Uterus (tissue), 4 donors: ENCODE measurements around the gene PLCL1. TPM values are rescaled to one million over a fixed set of nuclear protein-coding genes. Genes with fewer than 3 reads are reported as not detected.

Experiments used
- DNase-seq, 2 donors: peaks; one replicate each; pipeline ENCODE4 v3.0.0-alpha.2; 2019 to 2020
- H3K27ac ChIP-seq, 2 donors: fragments of 200-600 bp; sonication (generic); 1 replicate in 1 of 2; 2 replicates in 1 of 2; pipeline ENCODE4 v1.5.1; 2016 to 2018
- H3K27me3 ChIP-seq, 2 donors: fragments of 200-600 bp; sonication (generic); one replicate each; pipeline ENCODE4 v1.5.1; 2018 to 2019; ENCODE audit warnings: control low read depth in 1 of 2
- H3K36me3 ChIP-seq, 2 donors: fragments of 200-600 bp; sonication (generic); one replicate each; pipeline ENCODE4 v1.5.1; 2019; ENCODE audit warnings: control low read depth in 1 of 2
- H3K4me1 ChIP-seq, 2 donors: fragments of 200-600 bp; sonication (generic); one replicate each; pipeline ENCODE4 v1.5.1; 2018 to 2019; ENCODE audit warnings: control low read depth in 1 of 2
- H3K4me3 ChIP-seq, 2 donors: fragments of 200-600 bp; sonication (generic); 1 replicate in 1 of 2; 2 replicates in 1 of 2; pipeline ENCODE4 v1.5.1; 2018 to 2019; ENCODE audit warnings: mild to moderate bottlenecking in 1 of 2
- H3K9me3 ChIP-seq, 2 donors: fragments of 200-600 bp; sonication (generic); one replicate each; pipeline ENCODE4 v1.5.1; 2019; ENCODE audit warnings: control low read depth in 1 of 2
- POLR2A ChIP-seq, 2 donors: fragments of 450-650 bp; IDR thresholded peaks; one replicate each; pipeline ENCODE4 v1.6.1; 2016; ENCODE audit warnings: antibody characterized with exemption in 2 of 2, mild to moderate bottlenecking in 1 of 2, moderate library complexity in 1 of 2
- intact Hi-C: fragments of 100-400 bp; cut with DNase I; formaldehyde crosslinking; loops from one replicate; pipeline ENCODE4 v1.15.1; 2023; ENCODE audit warnings: low total_unique reads
- total RNA-seq, 4 donors: library from RNA; depleted of rRNA in 3 of 4; stranded (reverse); fragments of >200 nt in 3 of 4; gene quantifications; one replicate each; pipeline versions ENCODE4 v1.1.0 to v1.2.4, GENCODE V29; 2014 to 2023
- TF ChIP-seq, protein P1 (sequence below), 4 experiments: fragments of 200-600 bp in 2 of 4; fragments of 450-650 bp in 2 of 4; sonication (generic) in 2 of 4; IDR thresholded peaks; one replicate each; pipeline ENCODE4 v1.5.1; 2016 to 2019; ENCODE audit warnings: antibody characterized with exemption in 4 of 4, mild to moderate bottlenecking in 2 of 4, moderate library complexity in 1 of 4
- donor health status: DM: yes; HTN: yes; CAD: no.

The PLCL1 gene
- total RNA-seq, 4 donors from 2014 or later = 7.3 to 32.5 (median 15.0) TPM

DNA sequence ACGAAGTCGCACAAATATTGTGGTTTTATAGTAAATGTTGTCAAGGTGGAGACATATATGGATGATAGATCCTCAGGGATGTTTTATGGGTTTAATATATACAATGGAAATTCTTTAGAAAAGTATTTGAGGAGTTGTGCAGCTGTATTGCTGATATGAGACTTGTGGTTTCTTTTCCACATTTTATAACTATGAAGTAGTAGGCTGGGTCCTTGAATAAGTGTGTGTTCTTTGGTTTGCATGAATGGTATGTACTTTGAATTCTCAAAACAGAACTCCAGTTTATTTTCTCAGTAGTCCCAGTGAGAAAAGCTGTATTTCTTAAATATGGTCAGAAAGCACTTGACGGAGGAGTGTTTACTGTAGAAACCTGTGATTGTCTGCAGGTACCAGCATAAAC lies 42.4 kb downstream of the PLCL1 start:
- Histone ChIP-seq H3K4me3 (no peak overlapping the region), H3K27ac (no peak overlapping the region), H3K9me3 (no peaks in the 10 kb centered on the region), H3K27me3 (no peaks in the 10 kb centered on the region), H3K4me1 (no peaks in the 10 kb centered on the region), H3K36me3 (no peaks in the 10 kb centered on the region)
- intact Hi-C loops = no loop called here
- no peak for TF ChIP-seq POLR2A (IDR thresholded peaks at IDR 0.05)
- TF ChIP-seq, protein P1, sequence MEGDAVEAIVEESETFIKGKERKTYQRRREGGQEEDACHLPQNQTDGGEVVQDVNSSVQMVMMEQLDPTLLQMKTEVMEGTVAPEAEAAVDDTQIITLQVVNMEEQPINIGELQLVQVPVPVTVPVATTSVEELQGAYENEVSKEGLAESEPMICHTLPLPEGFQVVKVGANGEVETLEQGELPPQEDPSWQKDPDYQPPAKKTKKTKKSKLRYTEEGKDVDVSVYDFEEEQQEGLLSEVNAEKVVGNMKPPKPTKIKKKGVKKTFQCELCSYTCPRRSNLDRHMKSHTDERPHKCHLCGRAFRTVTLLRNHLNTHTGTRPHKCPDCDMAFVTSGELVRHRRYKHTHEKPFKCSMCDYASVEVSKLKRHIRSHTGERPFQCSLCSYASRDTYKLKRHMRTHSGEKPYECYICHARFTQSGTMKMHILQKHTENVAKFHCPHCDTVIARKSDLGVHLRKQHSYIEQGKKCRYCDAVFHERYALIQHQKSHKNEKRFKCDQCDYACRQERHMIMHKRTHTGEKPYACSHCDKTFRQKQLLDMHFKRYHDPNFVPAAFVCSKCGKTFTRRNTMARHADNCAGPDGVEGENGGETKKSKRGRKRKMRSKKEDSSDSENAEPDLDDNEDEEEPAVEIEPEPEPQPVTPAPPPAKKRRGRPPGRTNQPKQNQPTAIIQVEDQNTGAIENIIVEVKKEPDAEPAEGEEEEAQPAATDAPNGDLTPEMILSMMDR (IDR thresholded peaks at IDR 0.05) = no peak
- no peak for DNase-seq

DNA sequence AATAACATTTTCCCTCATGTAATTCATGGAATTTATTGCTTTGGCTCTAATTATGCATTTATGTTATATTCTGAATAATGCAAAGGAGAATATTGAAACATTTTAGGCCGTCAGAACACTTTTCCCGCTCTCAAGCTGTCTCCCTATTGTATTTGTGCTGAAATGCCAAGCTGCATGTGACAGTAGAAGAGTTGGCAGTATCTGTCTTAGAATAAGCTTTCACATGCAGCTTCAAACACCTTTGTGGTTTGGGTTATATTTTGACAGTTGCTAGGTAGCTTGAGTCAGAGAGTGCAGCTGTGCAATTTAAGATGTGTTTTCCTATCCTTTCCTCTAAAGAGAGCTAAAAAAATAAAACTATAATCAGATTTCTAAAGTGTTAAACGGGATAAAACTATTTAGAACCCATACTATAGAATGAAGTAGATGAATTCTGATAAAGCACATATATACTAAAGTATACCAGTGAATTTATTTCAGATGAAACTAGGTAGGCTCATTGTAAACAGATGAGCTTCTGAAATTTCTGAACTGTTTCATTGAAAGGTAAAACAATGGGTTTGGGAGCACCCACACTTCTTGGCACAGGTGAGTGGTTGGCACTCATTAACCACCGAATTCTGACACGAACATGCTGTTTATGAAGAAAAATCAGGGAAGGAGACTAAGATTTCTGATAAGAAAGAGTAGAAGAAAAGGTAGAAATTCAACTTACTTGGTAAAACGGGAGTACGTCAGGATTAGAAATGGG lies 43.4 kb downstream of the PLCL1 start:
- TF ChIP-seq POLR2A (IDR thresholded peaks at IDR 0.05) = no peak
- TF ChIP-seq, protein P1 (IDR thresholded peaks at IDR 0.05) = no peak
- intact Hi-C loops = no loop called here
- H3K27ac ChIP-seq = no peak overlapping the region
- no peak for DNase-seq
- no peak overlapping the region for H3K4me3 ChIP-seq
- no peaks in the 10 kb centered on the region for H3K36me3 ChIP-seq
- H3K9me3 ChIP-seq = no peaks in the 10 kb centered on the region
- H3K4me1 ChIP-seq = no peaks in the 10 kb centered on the region
- no peaks in the 10 kb centered on the region for H3K27me3 ChIP-seq

DNA sequence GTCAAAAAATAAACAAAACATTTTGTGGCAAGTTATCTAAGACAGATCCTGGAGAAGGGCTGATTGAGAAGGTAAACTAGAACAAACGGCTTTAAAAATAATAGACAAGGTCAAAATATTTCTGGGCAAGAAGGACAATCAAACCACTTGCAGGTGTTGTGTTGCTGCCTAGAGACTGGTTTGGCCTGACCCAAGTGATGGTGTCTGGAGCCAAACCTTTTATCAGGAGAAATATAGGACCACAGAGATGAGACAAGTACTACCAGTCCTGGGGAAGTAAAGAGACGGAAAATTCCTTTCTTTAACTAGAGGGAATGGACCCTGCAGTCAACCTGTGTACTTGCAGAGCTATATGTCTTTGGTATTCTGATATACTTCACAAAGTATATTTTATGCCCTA lies 44.2 kb downstream of the PLCL1 start:
- intact Hi-C loops = no loop called here
- H3K36me3 ChIP-seq = no peaks in the 10 kb centered on the region
- H3K27ac ChIP-seq = no peak overlapping the region
- no peaks in the 10 kb centered on the region for H3K27me3 ChIP-seq
- TF ChIP-seq POLR2A (IDR thresholded peaks at IDR 0.05) = no peak
- TF ChIP-seq, protein P1 (IDR thresholded peaks at IDR 0.05) = no peak
- no peak overlapping the region for H3K4me3 ChIP-seq
- no peak for DNase-seq
- no peaks in the 10 kb centered on the region for H3K4me1 ChIP-seq
- H3K9me3 ChIP-seq = no peaks in the 10 kb centered on the region

DNA sequence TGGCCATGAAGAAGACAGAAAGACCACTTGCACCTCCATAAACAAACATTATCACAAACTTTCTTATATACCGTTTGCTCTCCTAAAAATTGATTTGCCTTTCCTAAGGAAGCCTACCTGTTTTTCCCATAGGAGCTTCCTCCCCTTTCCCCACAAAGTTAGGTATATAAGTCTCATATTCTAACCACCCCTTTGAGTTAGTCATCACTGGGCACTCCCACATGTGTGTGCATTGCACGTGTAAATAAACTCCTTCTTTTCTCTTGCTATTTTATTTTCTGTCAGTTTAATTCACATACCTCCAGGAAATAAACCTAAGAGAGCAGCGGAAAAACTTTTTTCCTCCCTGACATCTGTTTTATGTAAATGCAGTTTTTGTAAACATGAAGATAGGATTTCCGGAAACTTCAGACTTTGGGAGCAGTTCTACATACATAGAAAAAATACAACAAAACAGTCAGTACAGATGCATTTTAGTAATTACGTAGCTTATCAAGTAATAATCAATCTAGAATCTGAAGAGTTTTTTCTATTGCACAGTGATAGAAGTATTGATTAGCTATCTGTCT lies 46.6 kb downstream of the PLCL1 start:
- intact Hi-C loops = no loop called here
- TF ChIP-seq, protein P1 (IDR thresholded peaks at IDR 0.05) = no peak
- TF ChIP-seq POLR2A (IDR thresholded peaks at IDR 0.05) = no peak

DNA sequence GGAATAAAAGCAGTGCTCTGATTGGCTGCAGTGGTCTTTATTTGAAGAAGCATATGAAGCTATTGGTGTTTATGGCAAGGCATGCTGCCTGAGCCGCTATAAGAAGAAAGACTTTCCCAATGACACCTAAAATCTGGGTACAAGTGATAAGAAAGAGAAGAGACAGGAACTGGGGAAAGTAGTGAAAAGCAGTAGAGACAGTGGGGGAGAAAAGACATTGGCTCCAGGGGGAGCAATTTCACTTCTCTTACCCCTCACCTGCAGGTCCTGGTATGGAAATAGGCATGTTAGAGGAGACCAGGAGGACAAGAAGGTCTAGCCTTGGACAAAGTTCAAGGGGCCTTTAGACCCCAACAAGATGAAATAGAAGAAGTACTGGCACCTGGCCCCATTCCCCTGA lies 47.1 kb downstream of the PLCL1 start:
- intact Hi-C loops = no loop called here
- no peaks in the 10 kb centered on the region for H3K9me3 ChIP-seq
- H3K4me3 ChIP-seq = no peak overlapping the region
- H3K36me3 ChIP-seq = no peaks in the 10 kb centered on the region
- no peak overlapping the region for H3K27ac ChIP-seq
- H3K27me3 ChIP-seq = no peaks in the 10 kb centered on the region
- no peak for DNase-seq
- no peaks in the 10 kb centered on the region for H3K4me1 ChIP-seq
- TF ChIP-seq, protein P1 (IDR thresholded peaks at IDR 0.05) = no peak
- TF ChIP-seq POLR2A (IDR thresholded peaks at IDR 0.05) = no peak

More for the DNA sequence above, 46.6 kb downstream of the PLCL1 start:
- H3K27ac ChIP-seq = no peak overlapping the region
- H3K4me3 ChIP-seq = no peak overlapping the region
- no peaks in the 10 kb centered on the region for H3K36me3 ChIP-seq
- H3K4me1 ChIP-seq = no peaks in the 10 kb centered on the region
- no peaks in the 10 kb centered on the region for H3K27me3 ChIP-seq
- no peak for DNase-seq
- H3K9me3 ChIP-seq = no peaks in the 10 kb centered on the region
